ENCODE data around the gene GTF2A2. TPM values are rescaled to one million over a fixed set of nuclear protein-coding genes. Genes with fewer than 3 reads are reported as not detected.

Gene GTF2A2
- total RNA-seq, 3 donors from 2014 or later: 20.3 to 40.7 (median 36.1) TPM

DNA sequence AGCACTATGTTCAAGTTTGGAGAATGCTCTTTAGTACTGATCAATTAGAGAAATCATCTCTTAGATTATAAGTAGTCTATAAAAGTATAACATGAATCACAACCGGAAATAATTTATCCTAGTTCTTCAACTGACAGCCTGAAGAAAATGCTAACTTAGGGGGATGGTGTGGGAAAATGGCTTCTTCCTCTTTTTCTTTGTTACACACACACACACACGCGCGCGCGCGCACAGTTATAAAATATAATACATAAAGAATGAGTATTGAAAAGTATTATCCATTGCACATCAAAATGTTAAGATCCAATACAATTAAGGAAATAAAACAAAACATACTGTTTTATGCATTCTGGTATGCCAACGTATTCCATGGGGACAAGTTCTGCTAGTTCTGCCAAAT, 11.2 kb upstream of the GTF2A2 start:
- H3K36me3 ChIP-seq: peaks cover 7% of the 10 kb centered on the region
- no peak overlapping the region for H3K4me3 ChIP-seq
- H3K4me1 ChIP-seq: no peaks in the 10 kb centered on the region
- no peaks in the 10 kb centered on the region for H3K9me3 ChIP-seq
- H3K27me3 ChIP-seq: no peaks in the 10 kb centered on the region
- intact Hi-C loops (cut with DNase I; ENCODE audit: low total_unique reads): no loop called here
- DNase-seq (ENCODE audit: low spot score in 2 of 2): no peak
- H3K27ac ChIP-seq: no peak overlapping the region
- TF ChIP-seq POLR2A (IDR thresholded peaks at IDR 0.05) (no peak), POLR2AphosphoS5 (IDR thresholded peaks at IDR 0.05) (no peak)
- TF ChIP-seq, protein P1, sequence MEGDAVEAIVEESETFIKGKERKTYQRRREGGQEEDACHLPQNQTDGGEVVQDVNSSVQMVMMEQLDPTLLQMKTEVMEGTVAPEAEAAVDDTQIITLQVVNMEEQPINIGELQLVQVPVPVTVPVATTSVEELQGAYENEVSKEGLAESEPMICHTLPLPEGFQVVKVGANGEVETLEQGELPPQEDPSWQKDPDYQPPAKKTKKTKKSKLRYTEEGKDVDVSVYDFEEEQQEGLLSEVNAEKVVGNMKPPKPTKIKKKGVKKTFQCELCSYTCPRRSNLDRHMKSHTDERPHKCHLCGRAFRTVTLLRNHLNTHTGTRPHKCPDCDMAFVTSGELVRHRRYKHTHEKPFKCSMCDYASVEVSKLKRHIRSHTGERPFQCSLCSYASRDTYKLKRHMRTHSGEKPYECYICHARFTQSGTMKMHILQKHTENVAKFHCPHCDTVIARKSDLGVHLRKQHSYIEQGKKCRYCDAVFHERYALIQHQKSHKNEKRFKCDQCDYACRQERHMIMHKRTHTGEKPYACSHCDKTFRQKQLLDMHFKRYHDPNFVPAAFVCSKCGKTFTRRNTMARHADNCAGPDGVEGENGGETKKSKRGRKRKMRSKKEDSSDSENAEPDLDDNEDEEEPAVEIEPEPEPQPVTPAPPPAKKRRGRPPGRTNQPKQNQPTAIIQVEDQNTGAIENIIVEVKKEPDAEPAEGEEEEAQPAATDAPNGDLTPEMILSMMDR (IDR thresholded peaks at IDR 0.05): no peak

GRCh38 chr15:59662260-59662659, 4.9 kb upstream of the GTF2A2 start:
- TF ChIP-seq POLR2AphosphoS5 (IDR thresholded peaks at IDR 0.05): no peak
- no peak for TF ChIP-seq POLR2A (IDR thresholded peaks at IDR 0.05)
- DNase-seq (ENCODE audit: low spot score in 2 of 2): no peak
- H3K36me3 ChIP-seq: no peaks in the 10 kb centered on the region
- no peaks in the 10 kb centered on the region for H3K9me3 ChIP-seq
- no peaks in the 10 kb centered on the region for H3K4me1 ChIP-seq
- H3K27me3 ChIP-seq: no peaks in the 10 kb centered on the region
- H3K27ac ChIP-seq: no peak overlapping the region
- intact Hi-C loops (cut with DNase I; ENCODE audit: low total_unique reads): no loop called here
- no peak overlapping the region for H3K4me3 ChIP-seq

- TF ChIP-seq, protein P1 (IDR thresholded peaks at IDR 0.05): no peak
- no peak for TF ChIP-seq POLR2AphosphoS5 (IDR thresholded peaks at IDR 0.05)
- TF ChIP-seq POLR2A (IDR thresholded peaks at IDR 0.05): no peak
- Histone ChIP-seq H3K36me3 (no peaks in the 10 kb centered on the region), H3K27me3 (no peaks in the 10 kb centered on the region), H3K4me1 (peaks cover 0 to 6% of the 10 kb centered on the region in 2 donors), H3K9me3 (no peaks in the 10 kb centered on the region), H3K4me3 (no peak overlapping the region), H3K27ac (no peak overlapping the region)
- DNase-seq (ENCODE audit: low spot score in 2 of 2): no peak
- intact Hi-C loops (cut with DNase I; ENCODE audit: low total_unique reads): no loop called here
These were observed 2.1 kb upstream of the GTF2A2 start for GRCh38 chr15:59659366-59659765.

- no peaks in the 10 kb centered on the region for H3K9me3 ChIP-seq
- no peaks in the 10 kb centered on the region for H3K36me3 ChIP-seq
- TF ChIP-seq, protein P1 (IDR thresholded peaks at IDR 0.05): no peak
- TF ChIP-seq POLR2A (IDR thresholded peaks at IDR 0.05) (no peak), POLR2AphosphoS5 (IDR thresholded peaks at IDR 0.05) (no peak)
- intact Hi-C loops (cut with DNase I; ENCODE audit: low total_unique reads): no loop called here
- no peak for DNase-seq (ENCODE audit: low spot score in 2 of 2)
- H3K4me1 ChIP-seq: peaks cover 0 to 6% of the 10 kb centered on the region in 2 donors
- peak overlapping the region; percentile 81 to 95 (median 86) for H3K4me3 ChIP-seq
- H3K27ac ChIP-seq: peak overlapping the region in 1 of 2 donors; percentile 90
- no peaks in the 10 kb centered on the region for H3K27me3 ChIP-seq
These were observed 365 bp upstream of the GTF2A2 start for GRCh38 chr15:59657635-59658125.

- no peaks in the 10 kb centered on the region for H3K36me3 ChIP-seq
- H3K4me3 ChIP-seq: no peak overlapping the region
- TF ChIP-seq POLR2AphosphoS5 (IDR thresholded peaks at IDR 0.05) (no peak), POLR2A (IDR thresholded peaks at IDR 0.05) (no peak)
- TF ChIP-seq, protein P1 (IDR thresholded peaks at IDR 0.05): no peak
- intact Hi-C loops (cut with DNase I; ENCODE audit: low total_unique reads): no loop called here
- H3K4me1 ChIP-seq: peaks cover 0 to 6% of the 10 kb centered on the region in 2 donors
- DNase-seq (ENCODE audit: low spot score in 2 of 2): no peak
- H3K27me3 ChIP-seq: no peaks in the 10 kb centered on the region
- no peak overlapping the region for H3K27ac ChIP-seq
- no peaks in the 10 kb centered on the region for H3K9me3 ChIP-seq
These were observed 3.3 kb downstream of the GTF2A2 start for GRCh38 chr15:59654046-59654445.

GRCh38 chr15:59649603-59650002, 7.7 kb downstream of the GTF2A2 start:
- H3K36me3 ChIP-seq: no peaks in the 10 kb centered on the region
- H3K27ac ChIP-seq: no peak overlapping the region
- no peaks in the 10 kb centered on the region for H3K4me1 ChIP-seq
- no peaks in the 10 kb centered on the region for H3K9me3 ChIP-seq
- DNase-seq (ENCODE audit: low spot score in 2 of 2): no peak
- no peak overlapping the region for H3K4me3 ChIP-seq
- TF ChIP-seq, protein P1 (IDR thresholded peaks at IDR 0.05): no peak
- no peak for TF ChIP-seq POLR2AphosphoS5 (IDR thresholded peaks at IDR 0.05)
- no peak for TF ChIP-seq POLR2A (IDR thresholded peaks at IDR 0.05)
- intact Hi-C loops (cut with DNase I; ENCODE audit: low total_unique reads): no loop called here
- H3K27me3 ChIP-seq: no peaks in the 10 kb centered on the region
